GM23248 (cell line): Measurements from ENCODE around the gene FER.

Source experiments
- EZH2 ChIP-seq: fragments of 200-600 bp; sonication (generic); IDR thresholded peaks from 2 replicates; pipeline ENCODE4 v1.6.1; 2018; ENCODE audit warnings: antibody characterized with exemption, mild to moderate bottlenecking; ENCODE audit not compliant: insufficient read depth, poor library complexity, severe bottlenecking
- EZH2phosphoT487 ChIP-seq: fragments of 200-600 bp; sonication (generic); IDR thresholded peaks from 2 replicates; pipeline ENCODE4 v1.6.1; 2018; ENCODE audit warnings: antibody characterized with exemption, moderate library complexity, mild to moderate bottlenecking, low read depth; ENCODE audit not compliant: insufficient read depth

- TF ChIP-seq EZH2 (no peak), EZH2phosphoT487 (no peak)
Measured at GRCh38 chr5:108720391-108720790, 27.3 kb upstream of the FER start.
